OCI-LY7 (cell line): ENCODE results near the gene HS3ST5. TPM values are rescaled to one million over a fixed set of nuclear protein-coding genes. Genes with fewer than 3 reads are reported as not detected.
"Not testable (repeated sequence)": the region's sequence is repeated elsewhere in the genome, so short reads cannot be mapped to it uniquely, and the experiment has no call there.

Experiments used
- BruUV-seq: library from RNA; stranded (reverse); fragments of 400-500 nt; replicated peaks from 2 replicates; lab custom pipeline; 2021; lab: Mats Ljungman, UMichigan
- CTCF ChIA-PET: fragments of 300-600 bp; sonication (Branson Sonifier 250); formaldehyde crosslinking; loops from one replicate; lab custom pipeline; 2022; ENCODE audit warnings: antibody characterized with exemption; ENCODE audit not compliant: unreplicated experiment; lab: Charles Lee
- POLR2A ChIA-PET: fragments of 300-600 bp; sonication (Branson Sonifier 250); formaldehyde crosslinking; loops from one replicate; lab custom pipeline; 2022; ENCODE audit warnings: antibody characterized with exemption; lab: Charles Lee
- DNase-seq: peaks from one replicate; pipeline ENCODE4 v3.0.0-alpha.2; 2015; ENCODE audit warnings: low spot score
- H2AFZ ChIP-seq: fragments of 200-600 bp; sonication (generic), shearing (Covaris generic); 2 replicates; pipeline ENCODE4 v1.6.1; 2014; ENCODE audit warnings: mild to moderate bottlenecking, antibody characterized with exemption, low read length, moderate library complexity
- H3K27ac ChIP-seq: fragments of 200-600 bp; sonication (generic); 2 replicates; pipeline ENCODE4 v1.5.1; 2014; ENCODE audit warnings: mixed run types, low read depth, mild to moderate bottlenecking, moderate library complexity, low read length, inconsistent platforms; ENCODE audit not compliant: poor library complexity, severe bottlenecking
- H3K36me3 ChIP-seq: fragments of 200-600 bp; sonication (generic); 2 replicates; pipeline ENCODE4 v1.6.1; 2014; ENCODE audit warnings: mild to moderate bottlenecking, antibody characterized with exemption, low read length, moderate library complexity, mixed read lengths; ENCODE audit not compliant: insufficient read depth
- H3K4me1 ChIP-seq: fragments of 200-600 bp; sonication (generic); 2 replicates; pipeline ENCODE4 v1.5.1; 2014; ENCODE audit warnings: mild to moderate bottlenecking, low read length; ENCODE audit not compliant: insufficient read depth, poor library complexity, severe bottlenecking
- H3K4me2 ChIP-seq: fragments of 200-600 bp; sonication (generic); 2 replicates; pipeline ENCODE4 v1.6.1; 2014; ENCODE audit warnings: mild to moderate bottlenecking, low read length
- H3K4me3 ChIP-seq: fragments of 200-600 bp; sonication (generic); 2 replicates; pipeline ENCODE4 v1.5.1; 2014; ENCODE audit warnings: mild to moderate bottlenecking, low read depth, low read length; ENCODE audit not compliant: poor library complexity, severe bottlenecking
- H3K79me2 ChIP-seq: fragments of 200-600 bp; sonication (generic); 2 replicates; pipeline ENCODE4 v1.6.1; 2016; ENCODE audit warnings: low read depth, mild to moderate bottlenecking, low read length, moderate library complexity, mixed read lengths; ENCODE audit not compliant: insufficient read depth
- H3K9me2 ChIP-seq: fragments of 200-600 bp; sonication (generic); 2 replicates; pipeline ENCODE4 v1.6.1; 2016; ENCODE audit warnings: mild to moderate bottlenecking, low read length, mixed read lengths; ENCODE audit not compliant: insufficient read depth
- H3K9me3 ChIP-seq: fragments of 200-600 bp; sonication (generic); 2 replicates; pipeline ENCODE4 v1.6.1; 2014; ENCODE audit warnings: mild to moderate bottlenecking, mixed run types, low read length, mixed read lengths
- H4K20me1 ChIP-seq: fragments of 200-600 bp; sonication (generic); 2 replicates; pipeline ENCODE4 v1.6.1; 2014; ENCODE audit warnings: mild to moderate bottlenecking, antibody characterized with exemption, low read length, moderate library complexity, mixed read lengths; ENCODE audit not compliant: insufficient read depth
- CTCF ChIP-seq: fragments of 200-600 bp; sonication (generic); conservative IDR thresholded peaks from 2 replicates; pipeline ENCODE4 v1.5.1; 2014; ENCODE audit warnings: mild to moderate bottlenecking, antibody characterized with exemption, low read length, moderate library complexity, mixed read lengths
- EZH2phosphoT487 ChIP-seq: fragments of 200-600 bp; sonication (generic); IDR thresholded peaks from 2 replicates; pipeline ENCODE4 v1.6.1; 2018; ENCODE audit warnings: low read depth, borderline replicate concordance, mild to moderate bottlenecking, mixed run types, antibody characterized with exemption, low read length, moderate library complexity, mixed read lengths
- intact Hi-C: fragments of 100-400 bp; cut with micrococcal nuclease; formaldehyde crosslinking; loops from one replicate; pipeline ENCODE4 v1.10.0; 2022; ENCODE audit not compliant: unreplicated experiment
- total RNA-seq, 2 experiments: library from RNA; depleted of rRNA in 1 of 2; stranded (reverse); fragments of >200 nt in 1 of 2; shearing (Covaris generic) in 1 of 2; gene quantifications; 2 replicates each; pipeline ENCODE4 v1.2.3, GENCODE V29; 2014 to 2022

HS3ST5 gene
- total RNA-seq, 2 experiments from 2014 or later: not detected

GRCh38 chr6:114218437-114219340 lies 124.1 kb downstream of the HS3ST5 start:
- no peak overlapping the region for H2AFZ ChIP-seq
- H3K79me2 ChIP-seq: no peaks in the 10 kb centered on the region
- H4K20me1 ChIP-seq: no peaks in the 10 kb centered on the region
- no peaks in the 10 kb centered on the region for H3K36me3 ChIP-seq
- no TSS peak for BruUV-seq
- intact Hi-C loops: no loop called here
- TF ChIP-seq EZH2phosphoT487 (no peak), CTCF (no peak)
- H3K9me3 ChIP-seq: no peaks in the 10 kb centered on the region
- no peak overlapping the region for H3K27ac ChIP-seq
- no peaks in the 10 kb centered on the region for H3K9me2 ChIP-seq
- no peak for DNase-seq
- no peaks in the 10 kb centered on the region for H3K4me1 ChIP-seq
- no peak overlapping the region for H3K4me2 ChIP-seq
- H3K4me3 ChIP-seq: no peak overlapping the region
- ChIA-PET CTCF (no interaction called here), POLR2A (interaction anchor here (0.6 to 1.4 kb wide), 2 partner anchors 13 to 851 kb away, joined by 4 read pairs; no protein-coding TSS in a partner anchor)

- H3K9me3 ChIP-seq, DNase-seq, CTCF ChIA-PET, BruUV-seq, POLR2A ChIA-PET, H3K9me2 ChIP-seq, H3K4me2 ChIP-seq, H3K4me1 ChIP-seq, H3K79me2 ChIP-seq, H3K4me3 ChIP-seq, H3K27ac ChIP-seq, H3K36me3 ChIP-seq, H2AFZ ChIP-seq, H4K20me1 ChIP-seq, intact Hi-C loops: not testable (repeated sequence)
Measured at GRCh38 chr6:114217996-114218395, 124.8 kb downstream of the HS3ST5 start.

GRCh38 chr6:114216789-114217467 lies 125.9 kb downstream of the HS3ST5 start:
- intact Hi-C loops: no loop called here
- no TSS peak for BruUV-seq
- Histone ChIP-seq H3K79me2 (no peaks in the 10 kb centered on the region), H3K4me1 (no peaks in the 10 kb centered on the region), H3K9me2 (no peaks in the 10 kb centered on the region), H3K4me3 (no peak overlapping the region), H2AFZ (no peak overlapping the region), H4K20me1 (no peaks in the 10 kb centered on the region), H3K4me2 (no peak overlapping the region), H3K36me3 (no peaks in the 10 kb centered on the region), H3K9me3 (no peaks in the 10 kb centered on the region), H3K27ac (no peak overlapping the region)
- DNase-seq: no peak
- ChIA-PET POLR2A (interaction anchor here (0.7 kb wide), 2 partner anchors 16 to 27 kb away, joined by 3 to 4 read pairs; no protein-coding TSS in a partner anchor), CTCF (no interaction called here)
- no peak for TF ChIP-seq CTCF
- no peak for TF ChIP-seq EZH2phosphoT487
